Measurements from ENCODE around the gene SNAI1. TPM values are rescaled to one million over a fixed set of nuclear protein-coding genes. Genes with fewer than 3 reads are reported as not detected.
"Not testable (repeated sequence)": the region's sequence is repeated elsewhere in the genome, so short reads cannot be mapped to it uniquely, and the experiment has no call there.

The SNAI1 gene
- total RNA-seq, 4 donors from 2014 or later = 8.2 to 14.1 (median 9.9) TPM

DNA sequence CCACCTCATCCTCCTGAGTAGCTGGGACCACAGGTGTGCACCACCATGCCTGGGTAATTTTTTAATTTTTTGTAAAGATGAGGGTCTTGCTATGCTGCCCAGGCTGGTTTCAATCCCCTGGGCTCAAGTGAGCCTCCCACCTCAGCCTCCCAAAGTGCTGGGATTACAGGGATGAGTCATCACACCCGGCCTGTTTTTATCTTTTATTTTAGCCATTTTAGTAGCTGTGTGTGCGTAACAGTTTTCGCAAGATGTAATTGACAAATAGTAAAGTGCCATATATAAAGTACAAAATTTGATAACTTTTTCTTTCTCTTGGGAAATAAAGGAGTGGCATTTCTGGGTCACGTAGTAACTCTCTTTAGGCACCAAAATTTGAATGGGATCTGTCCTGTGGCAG is 21.4 kb downstream of the SNAI1 start:
- no peaks in the 10 kb centered on the region for H3K9me3 ChIP-seq
- no peak overlapping the region for H3K27ac ChIP-seq
- no peak for TF ChIP-seq POLR2A (IDR thresholded peaks at IDR 0.05)
- TF ChIP-seq, protein P1, sequence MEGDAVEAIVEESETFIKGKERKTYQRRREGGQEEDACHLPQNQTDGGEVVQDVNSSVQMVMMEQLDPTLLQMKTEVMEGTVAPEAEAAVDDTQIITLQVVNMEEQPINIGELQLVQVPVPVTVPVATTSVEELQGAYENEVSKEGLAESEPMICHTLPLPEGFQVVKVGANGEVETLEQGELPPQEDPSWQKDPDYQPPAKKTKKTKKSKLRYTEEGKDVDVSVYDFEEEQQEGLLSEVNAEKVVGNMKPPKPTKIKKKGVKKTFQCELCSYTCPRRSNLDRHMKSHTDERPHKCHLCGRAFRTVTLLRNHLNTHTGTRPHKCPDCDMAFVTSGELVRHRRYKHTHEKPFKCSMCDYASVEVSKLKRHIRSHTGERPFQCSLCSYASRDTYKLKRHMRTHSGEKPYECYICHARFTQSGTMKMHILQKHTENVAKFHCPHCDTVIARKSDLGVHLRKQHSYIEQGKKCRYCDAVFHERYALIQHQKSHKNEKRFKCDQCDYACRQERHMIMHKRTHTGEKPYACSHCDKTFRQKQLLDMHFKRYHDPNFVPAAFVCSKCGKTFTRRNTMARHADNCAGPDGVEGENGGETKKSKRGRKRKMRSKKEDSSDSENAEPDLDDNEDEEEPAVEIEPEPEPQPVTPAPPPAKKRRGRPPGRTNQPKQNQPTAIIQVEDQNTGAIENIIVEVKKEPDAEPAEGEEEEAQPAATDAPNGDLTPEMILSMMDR (IDR thresholded peaks at IDR 0.05) = no peak
- 94% methylated on average over 4 of the region's 4 CpGs for WGBS, 2 donors
- DNase-seq = no peak
- H3K4me3 ChIP-seq (replicated peaks in 1 of 3) = no peak overlapping the region
- no peaks in the 10 kb centered on the region for H3K36me3 ChIP-seq
- peaks cover 0 to 18% of the 10 kb centered on the region in 2 donors for H3K4me1 ChIP-seq
- H3K27me3 ChIP-seq = no peaks in the 10 kb centered on the region
- intact Hi-C loops (cut with DNase I) = no loop called here

DNA sequence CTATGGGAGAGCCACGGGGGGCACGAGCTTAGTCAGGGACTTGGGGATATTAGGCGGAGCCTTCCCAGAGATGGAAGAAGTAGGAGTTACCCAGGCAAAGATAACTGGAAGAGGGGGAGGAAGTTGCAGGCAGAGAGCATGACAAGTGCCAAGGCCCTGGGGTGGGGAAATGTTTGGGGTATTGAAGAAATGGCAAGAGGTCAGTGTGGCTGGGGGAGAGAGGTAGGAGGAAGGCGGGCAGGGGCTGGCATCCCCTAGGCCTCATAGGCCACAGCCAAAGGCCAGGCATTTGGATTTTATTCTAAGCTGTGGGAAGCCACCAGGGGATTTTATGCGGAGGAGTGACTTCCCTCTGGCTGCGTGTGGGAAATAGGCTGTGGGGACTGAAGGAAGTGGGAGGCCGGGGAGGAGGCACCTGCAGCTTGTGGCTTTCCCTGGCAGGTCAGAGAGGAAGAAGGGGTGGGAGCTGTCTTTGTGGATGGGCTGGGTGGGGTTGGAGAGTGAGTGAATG is 22.7 kb downstream of the SNAI1 start:
- H3K27me3 ChIP-seq = no peaks in the 10 kb centered on the region
- 71 to 75% methylated on average over 7 of the region's 7 CpGs for WGBS, 2 donors
- H3K4me3 ChIP-seq (replicated peaks in 1 of 3) = no peak overlapping the region
- no peak for DNase-seq
- no peaks in the 10 kb centered on the region for H3K36me3 ChIP-seq
- no peaks in the 10 kb centered on the region for H3K9me3 ChIP-seq
- no peak overlapping the region for H3K27ac ChIP-seq
- no peak for TF ChIP-seq POLR2A (IDR thresholded peaks at IDR 0.05)
- TF ChIP-seq, protein P1 (IDR thresholded peaks at IDR 0.05) = no peak
- intact Hi-C loops (cut with DNase I) = no loop called here
- H3K4me1 ChIP-seq = peaks cover 0 to 20% of the 10 kb centered on the region in 2 donors

- no peaks in the 10 kb centered on the region for H3K9me3 ChIP-seq
- H3K27ac ChIP-seq = no peak overlapping the region
- TF ChIP-seq POLR2A (IDR thresholded peaks at IDR 0.05) = no peak
- TF ChIP-seq, protein P1 (IDR thresholded peaks at IDR 0.05) = no peak
- intact Hi-C loops (cut with DNase I) = no loop called here
- H3K36me3 ChIP-seq = no peaks in the 10 kb centered on the region
- H3K4me3 ChIP-seq (replicated peaks in 1 of 3) = no peak overlapping the region
- H3K27me3 ChIP-seq = no peaks in the 10 kb centered on the region
- DNase-seq = no peak
- peaks cover 0 to 20% of the 10 kb centered on the region in 2 donors for H3K4me1 ChIP-seq
- WGBS, 2 donors = 89 to 91% methylated on average over 2 of the region's 2 CpGs
Measured at GRCh38 chr20:50007369-50007768, 24.6 kb downstream of the SNAI1 start.

DNA sequence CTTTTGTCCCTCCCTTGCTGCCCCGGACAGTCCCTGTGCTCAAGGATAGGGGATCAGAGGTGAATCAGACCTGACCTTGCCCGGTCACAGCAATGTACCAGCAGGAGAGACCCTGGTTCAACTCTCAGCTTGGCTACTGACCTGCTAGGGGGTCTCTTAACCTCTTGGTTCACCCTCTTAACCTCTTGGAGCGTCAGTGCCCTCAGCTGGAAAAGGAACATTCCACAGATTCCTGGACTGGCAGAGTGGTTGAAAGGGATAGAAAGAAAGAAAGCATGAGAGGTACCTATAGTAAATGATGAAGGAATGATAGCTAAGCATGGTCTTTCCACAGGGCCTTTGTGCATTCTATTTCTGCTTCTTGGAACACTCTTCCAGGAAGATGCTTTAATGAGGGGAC is 25.2 kb downstream of the SNAI1 start:
- no peak overlapping the region for H3K4me3 ChIP-seq (replicated peaks in 1 of 3)
- no peak for TF ChIP-seq POLR2A (IDR thresholded peaks at IDR 0.05)
- TF ChIP-seq, protein P1 (IDR thresholded peaks at IDR 0.05) = no peak
- no peak for DNase-seq
- H3K27ac ChIP-seq = no peak overlapping the region
- no peaks in the 10 kb centered on the region for H3K9me3 ChIP-seq
- H3K36me3 ChIP-seq = no peaks in the 10 kb centered on the region
- intact Hi-C loops (cut with DNase I) = no loop called here
- H3K4me1 ChIP-seq = peaks cover 0 to 20% of the 10 kb centered on the region in 2 donors
- WGBS, 2 donors = 71 to 78% methylated on average over 3 of the region's 3 CpGs
- no peaks in the 10 kb centered on the region for H3K27me3 ChIP-seq

DNA sequence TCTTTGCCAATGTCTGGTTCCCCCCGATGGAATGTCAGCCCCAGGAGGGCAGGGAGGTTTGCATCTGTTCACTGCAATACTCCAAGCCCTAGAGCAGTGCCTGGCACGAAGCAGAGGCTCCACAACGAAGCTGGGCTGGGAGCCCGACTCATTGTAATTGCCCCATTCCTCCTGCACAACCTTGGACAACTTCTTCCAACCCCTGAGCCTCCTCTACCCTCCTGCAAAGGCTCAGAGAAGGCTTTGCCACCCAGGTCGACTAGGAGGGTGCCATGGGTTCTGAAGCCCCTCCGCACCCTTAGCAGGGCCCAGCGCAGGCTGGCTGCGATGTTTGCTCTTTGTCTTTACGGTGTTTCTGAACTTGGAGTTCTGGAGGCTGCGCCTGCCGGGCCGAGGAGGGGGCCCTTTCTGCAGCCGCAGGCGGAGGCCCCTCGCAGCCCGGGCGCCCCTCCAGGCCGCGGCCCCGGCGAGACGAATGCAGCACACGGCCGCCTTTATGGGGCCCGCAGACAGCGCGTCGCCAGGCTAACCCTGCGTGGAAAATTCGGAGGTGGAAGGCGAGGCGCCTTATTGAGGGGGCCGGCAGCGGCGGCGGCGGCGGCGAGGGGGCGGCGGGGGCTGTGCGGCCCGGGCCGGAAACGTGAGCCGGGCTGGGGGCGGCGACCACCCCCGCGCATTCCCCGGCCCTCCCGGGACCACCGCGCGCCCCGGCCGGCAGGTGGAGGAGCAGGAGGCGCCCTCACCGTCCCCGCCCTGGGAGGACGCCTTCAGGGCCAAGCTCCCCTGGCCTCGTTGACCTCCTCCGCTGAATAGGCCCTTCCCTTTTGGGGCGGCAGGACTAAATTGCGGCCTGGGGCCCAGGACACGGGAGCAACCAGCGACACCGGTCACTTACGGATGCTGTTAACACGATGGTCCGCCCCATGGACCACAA is 27.0 kb downstream of the SNAI1 start:
- WGBS, 2 donors = 47 to 61% methylated on average over 10 to 18 of the region's 71 CpGs
- no peak overlapping the region for H3K27ac ChIP-seq
- no peak for DNase-seq
- peaks cover 0 to 20% of the 10 kb centered on the region in 2 donors for H3K4me1 ChIP-seq
- intact Hi-C loops (cut with DNase I) = no loop called here
- TF ChIP-seq, protein P1 (IDR thresholded peaks at IDR 0.05) = no peak
- TF ChIP-seq POLR2A (IDR thresholded peaks at IDR 0.05) = no peak
- no peaks in the 10 kb centered on the region for H3K36me3 ChIP-seq
- no peaks in the 10 kb centered on the region for H3K9me3 ChIP-seq
- H3K4me3 ChIP-seq (replicated peaks in 1 of 3) = no peak overlapping the region
- H3K27me3 ChIP-seq = no peaks in the 10 kb centered on the region

- intact Hi-C loops (cut with DNase I); H3K4me1 ChIP-seq; H3K27ac ChIP-seq; DNase-seq; H3K4me3 ChIP-seq (replicated peaks in 1 of 3); H3K9me3 ChIP-seq; H3K36me3 ChIP-seq; H3K27me3 ChIP-seq: not testable (repeated sequence)
- 80 to 93% methylated on average over 2 to 3 of the region's 3 CpGs for WGBS, 2 donors
Measured at GRCh38 chr20:50011597-50011996, 28.8 kb downstream of the SNAI1 start.
